HG03342 (cell line): ENCODE measurements around the gene DYNC2LI1.

Source experiments
- ATAC-seq: cut with Tn5 transposase; IDR thresholded peaks from one replicate; pipeline ENCODE4 v1.9.1; 2021; ENCODE audit warnings: mild to moderate bottlenecking, moderate library complexity; ENCODE audit not compliant: unreplicated experiment

Gene DYNC2LI1

GRCh38 chr2:43762286-43762685, 11.6 kb upstream of the DYNC2LI1 start:
- ATAC-seq: no peak

DNA sequence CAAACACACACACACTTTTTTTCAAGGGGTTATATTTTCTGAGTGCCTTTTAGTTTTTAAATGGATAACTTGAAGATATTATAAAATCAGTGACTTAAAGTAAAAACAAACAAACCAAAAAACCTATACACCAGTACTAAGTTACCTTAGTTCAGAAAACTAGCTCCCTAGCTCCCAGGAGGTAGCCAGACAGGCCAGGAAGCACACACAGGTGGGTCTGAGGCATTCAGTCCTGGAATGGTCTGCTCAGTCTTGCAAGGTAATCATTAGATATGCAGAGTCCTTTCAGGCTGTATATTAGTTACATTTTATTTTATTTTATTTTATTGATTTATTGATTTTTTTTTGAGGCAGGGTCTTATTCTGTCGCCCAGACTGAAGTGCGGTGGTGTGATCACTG, 10.7 kb upstream of the DYNC2LI1 start:
- no peak for ATAC-seq

DNA sequence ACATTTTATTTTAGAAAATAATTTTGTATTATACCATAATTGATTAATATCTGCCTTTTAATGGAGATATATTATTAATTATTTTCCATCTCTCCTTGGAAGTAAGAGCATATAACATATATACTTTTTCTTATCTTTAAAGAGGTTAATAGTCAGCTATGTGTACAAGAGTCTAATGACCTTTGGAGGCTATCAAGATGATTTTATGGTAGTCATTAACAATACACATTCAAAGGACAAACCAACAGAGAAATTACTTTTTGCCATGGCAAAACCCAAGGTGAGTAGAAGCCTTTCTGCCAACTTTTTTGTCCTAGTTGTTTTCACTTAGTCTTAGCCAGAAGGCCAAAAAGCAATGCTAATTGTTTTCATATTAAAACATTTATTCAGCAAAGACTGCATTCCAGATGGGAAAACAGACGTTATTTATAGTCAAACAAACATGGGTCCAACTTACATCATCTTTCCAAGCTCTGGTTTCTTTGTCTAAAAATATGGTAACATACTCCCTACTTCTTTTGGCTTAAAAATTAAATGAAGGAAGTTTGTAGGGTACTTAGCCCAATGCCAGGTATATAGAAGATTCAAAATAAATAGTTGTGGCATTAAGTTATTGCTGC, 9.6 kb upstream of the DYNC2LI1 start:
- no peak for ATAC-seq

- ATAC-seq: no peak
Measured at GRCh38 chr2:43766006-43766405, 7.8 kb upstream of the DYNC2LI1 start.

- ATAC-seq: no peak
Measured at GRCh38 chr2:43774617-43775016, 778 bp downstream of the DYNC2LI1 start.

GRCh38 chr2:43776324-43776723, 2.5 kb downstream of the DYNC2LI1 start:
- ATAC-seq: no peak

- ATAC-seq: no peak
Measured at GRCh38 chr2:43777306-43777926, 3.6 kb downstream of the DYNC2LI1 start.

DNA sequence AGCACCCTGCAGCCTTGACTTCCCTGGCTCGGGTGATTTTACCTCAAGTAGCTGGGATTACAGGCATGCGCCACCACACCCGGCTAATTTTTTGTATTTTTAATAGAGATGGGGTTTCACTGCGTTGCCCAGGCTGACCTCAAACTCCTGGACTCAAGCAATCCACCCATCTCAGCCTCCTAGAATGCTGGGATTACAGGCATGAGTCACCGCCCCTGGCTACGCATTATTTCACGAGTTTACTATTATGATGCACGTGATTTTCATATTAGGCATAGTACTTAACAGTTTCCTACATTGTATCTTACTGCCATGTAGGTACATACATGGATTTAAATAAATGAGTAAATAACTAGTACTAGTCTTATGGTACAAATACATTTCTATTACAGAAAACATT, 4.4 kb downstream of the DYNC2LI1 start:
- no peak for ATAC-seq

DNA sequence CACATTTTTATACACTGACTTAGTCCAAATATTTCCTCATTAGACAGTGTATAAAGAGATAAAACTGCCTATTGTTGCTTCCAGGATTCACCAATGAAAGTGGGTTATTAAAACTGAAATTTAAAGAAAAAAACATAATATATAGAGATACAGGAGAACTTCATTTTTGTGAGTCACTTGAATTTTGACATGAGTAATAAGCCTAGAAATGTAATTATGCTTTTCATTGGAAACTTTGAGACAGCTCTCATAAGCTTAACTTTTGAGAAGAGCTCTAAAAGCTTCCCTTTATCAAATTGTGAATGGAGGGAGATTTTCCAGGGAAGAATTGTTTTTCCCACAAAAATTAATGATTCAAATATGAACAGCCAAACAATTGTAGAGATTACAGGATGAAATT, 14.1 kb downstream of the DYNC2LI1 start:
- ATAC-seq: no peak

DNA sequence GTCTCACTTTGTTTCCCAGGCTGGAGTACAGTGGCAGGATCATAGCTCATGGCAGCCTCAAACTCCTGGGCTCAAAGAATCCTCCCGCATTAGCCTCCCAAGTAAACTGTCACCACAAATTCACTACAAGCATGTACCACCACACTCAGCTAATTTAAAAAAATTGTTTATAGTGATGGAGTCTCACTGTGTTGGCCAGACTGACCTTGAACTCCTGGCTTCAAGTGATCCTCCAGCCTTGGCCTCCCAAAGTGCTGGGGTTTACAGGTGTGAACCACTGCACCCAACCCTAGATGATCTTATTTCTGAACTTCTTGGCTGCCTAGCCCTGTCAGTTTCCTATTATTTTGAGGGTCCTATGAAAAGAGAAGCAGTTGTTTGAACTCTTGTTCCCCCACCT, 14.8 kb downstream of the DYNC2LI1 start:
- no peak for ATAC-seq

DNA sequence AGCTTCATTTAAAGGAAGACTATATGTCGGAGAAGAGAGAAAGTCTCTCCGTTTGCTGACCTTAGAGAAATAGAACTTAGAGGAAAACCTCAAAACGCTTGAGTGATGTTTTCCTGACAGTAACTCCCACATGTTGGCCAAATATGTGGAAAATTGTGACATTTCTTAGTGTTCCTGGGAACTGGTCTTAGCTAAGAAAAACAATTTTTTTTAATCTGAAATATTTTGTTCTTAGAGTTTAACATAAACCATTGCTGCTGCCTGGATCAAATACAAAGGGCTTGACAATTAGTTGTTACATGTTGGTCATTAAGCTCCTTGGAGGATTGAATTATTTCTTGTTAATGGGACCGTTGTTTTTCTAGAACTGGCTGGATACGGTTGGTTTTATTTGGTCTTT, 16.3 kb downstream of the DYNC2LI1 start:
- ATAC-seq: no peak

DNA sequence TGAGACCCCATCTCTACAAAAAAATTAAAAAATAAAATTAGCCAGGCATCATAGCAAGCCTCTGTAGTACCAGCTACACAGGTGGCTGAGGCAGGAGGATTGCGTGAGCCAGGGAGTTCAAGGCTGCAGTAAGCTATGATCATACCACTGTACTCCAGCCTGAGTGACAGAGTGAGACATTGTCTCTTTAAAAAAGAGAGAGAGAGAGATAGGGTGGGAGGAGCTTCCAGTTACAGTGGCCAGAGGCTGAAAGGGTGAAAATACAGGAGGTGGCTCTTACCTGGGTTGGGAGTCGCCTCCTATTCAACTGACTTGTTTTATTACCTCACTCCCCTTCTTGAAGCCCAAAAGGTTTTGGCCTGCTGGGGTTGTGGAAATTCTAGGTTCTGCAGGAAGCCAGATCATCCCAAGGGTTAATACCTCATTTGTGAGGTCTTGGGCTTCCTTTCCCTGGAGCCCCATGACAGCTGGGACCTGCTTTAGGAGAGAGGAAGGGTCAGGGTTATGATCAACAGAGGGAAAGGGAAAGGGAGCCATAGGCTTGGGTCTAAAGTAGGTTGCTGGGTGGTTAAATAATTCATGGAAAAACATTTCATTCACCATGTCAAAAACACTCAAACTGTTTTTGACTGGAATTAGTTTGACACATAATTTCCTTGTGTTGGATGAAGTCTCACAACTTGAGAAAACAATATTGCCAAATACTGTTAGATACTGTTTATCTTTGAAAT, 17.4 kb downstream of the DYNC2LI1 start:
- no peak for ATAC-seq

DNA sequence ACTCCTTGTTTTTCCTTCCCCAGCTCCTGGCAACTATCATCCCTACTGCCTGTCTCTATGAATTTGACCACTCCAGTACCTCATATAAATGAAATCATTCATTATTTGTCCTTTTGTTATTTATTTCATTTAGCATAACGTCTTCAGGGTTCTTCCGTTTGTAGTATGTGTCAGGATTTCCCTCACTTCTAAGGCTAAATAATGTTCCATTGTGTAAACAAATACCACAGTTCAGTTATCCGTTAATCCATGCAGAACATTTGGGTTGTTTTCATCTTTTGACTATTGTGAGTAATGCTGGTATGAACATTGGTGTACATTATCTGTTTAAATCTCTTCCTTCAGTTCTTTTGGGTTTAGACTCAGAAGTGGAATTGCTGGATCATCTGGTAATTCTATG, 18.8 kb downstream of the DYNC2LI1 start:
- ATAC-seq: no peak

- ATAC-seq: no peak
Measured at GRCh38 chr2:43794956-43795355, 21.1 kb downstream of the DYNC2LI1 start.

DNA sequence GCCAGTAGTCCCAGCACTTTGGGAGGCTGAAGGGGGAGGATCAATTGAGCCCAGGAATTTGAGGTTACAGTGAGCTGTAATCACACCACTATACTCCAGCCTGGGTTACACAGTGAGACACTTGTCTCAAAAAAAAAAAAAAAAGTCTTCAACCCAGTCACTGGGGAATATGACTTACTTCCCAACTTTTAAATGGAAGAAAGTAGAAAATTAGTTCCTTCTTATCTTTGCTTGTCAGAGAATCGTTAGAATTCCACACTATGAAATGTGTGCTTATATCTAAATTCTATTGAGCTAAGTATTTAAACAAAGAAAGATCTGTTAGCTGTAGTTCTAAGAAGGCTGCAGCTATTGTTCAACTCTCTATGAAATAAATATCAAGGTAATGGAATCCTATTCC, 22.4 kb downstream of the DYNC2LI1 start:
- no peak for ATAC-seq

DNA sequence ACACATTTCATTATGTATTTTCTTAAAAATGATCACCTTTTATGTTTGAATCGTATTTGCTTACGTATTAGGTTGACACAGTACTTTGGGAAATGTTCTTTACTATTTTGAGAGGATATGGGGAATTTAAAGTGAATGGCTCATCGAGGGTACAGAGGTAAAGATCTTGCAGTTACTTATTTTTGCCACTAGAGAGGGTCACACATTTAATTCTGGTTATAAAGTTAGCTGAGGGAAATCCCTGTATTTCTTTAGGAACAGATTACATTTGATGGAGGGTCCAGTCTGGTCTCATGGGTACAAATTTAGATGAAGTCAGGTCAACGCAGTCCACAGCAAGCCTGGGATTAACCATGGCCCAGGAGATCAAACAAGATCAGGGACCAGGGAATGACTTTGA, 24.5 kb downstream of the DYNC2LI1 start:
- no peak for ATAC-seq

GRCh38 chr2:43800894-43801293, 27.1 kb downstream of the DYNC2LI1 start:
- no peak for ATAC-seq

DNA sequence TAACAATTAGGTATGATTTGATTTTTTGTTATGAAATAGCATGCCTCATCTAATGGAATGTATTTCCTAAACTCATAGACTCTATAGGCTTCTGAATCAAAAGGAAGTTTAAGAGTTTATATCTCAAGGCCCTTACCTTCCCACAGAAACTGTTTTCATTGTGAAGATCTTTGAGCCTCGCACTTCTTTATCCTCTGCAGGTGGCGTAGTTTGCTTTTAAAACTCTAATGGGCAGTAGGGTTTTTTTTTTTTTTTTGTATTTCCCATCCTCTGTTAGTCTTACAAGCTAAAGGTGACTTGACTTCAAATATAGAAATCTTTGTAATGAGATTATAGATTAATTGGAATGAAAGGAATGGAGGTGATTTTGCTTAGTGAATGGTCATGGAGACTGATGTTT, 28.3 kb downstream of the DYNC2LI1 start:
- no peak for ATAC-seq

- no peak for ATAC-seq
Measured at GRCh38 chr2:43803113-43803512, 29.3 kb downstream of the DYNC2LI1 start.

- no peak for ATAC-seq
Measured at GRCh38 chr2:43806719-43807031, 32.8 kb downstream of the DYNC2LI1 start.

DNA sequence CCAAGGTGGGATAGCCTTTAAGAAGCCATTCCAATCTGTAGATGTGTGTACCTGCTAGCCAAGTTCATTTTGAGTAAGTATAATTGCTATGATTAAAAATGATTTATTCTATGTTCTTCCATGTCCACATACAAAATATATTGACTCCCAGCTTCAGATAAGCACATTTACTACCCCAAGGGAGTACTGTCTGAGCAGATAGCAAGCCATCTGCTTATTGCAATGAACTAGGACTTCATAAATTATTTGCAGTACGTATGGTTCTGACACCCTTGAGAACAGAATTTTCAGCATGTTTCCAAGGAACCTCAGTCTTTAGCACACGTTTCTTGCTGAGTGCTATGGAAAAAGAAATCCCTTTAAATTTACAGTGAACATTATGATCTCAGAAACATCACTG, 36.6 kb downstream of the DYNC2LI1 start:
- ATAC-seq: no peak

DNA sequence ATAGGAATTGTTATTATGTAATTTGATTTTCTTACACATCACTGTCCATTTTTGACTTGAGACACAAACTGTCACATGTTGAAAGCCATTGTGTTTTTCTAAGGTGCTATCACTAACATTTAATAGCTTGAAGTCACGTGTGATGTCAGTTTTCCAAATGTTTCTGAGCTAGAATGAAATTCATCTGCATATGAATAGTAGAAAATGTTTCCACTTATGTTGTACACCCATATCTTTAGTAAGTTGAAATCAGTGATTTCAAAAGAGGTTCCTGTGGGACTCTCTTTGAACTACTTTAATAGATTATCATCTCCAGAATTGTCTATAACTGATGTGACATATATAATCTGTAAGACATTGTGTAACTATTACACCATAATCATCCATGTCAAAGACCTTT, 37.0 kb downstream of the DYNC2LI1 start:
- no peak for ATAC-seq

GRCh38 chr2:43812006-43812405, 38.2 kb downstream of the DYNC2LI1 start:
- ATAC-seq: no peak
